ENCODE data around the gene SMTN.
"Not testable (repeated sequence)": the region's sequence is repeated elsewhere in the genome, so short reads cannot be mapped to it uniquely, and the experiment has no call there.

SMTN gene

DNA sequence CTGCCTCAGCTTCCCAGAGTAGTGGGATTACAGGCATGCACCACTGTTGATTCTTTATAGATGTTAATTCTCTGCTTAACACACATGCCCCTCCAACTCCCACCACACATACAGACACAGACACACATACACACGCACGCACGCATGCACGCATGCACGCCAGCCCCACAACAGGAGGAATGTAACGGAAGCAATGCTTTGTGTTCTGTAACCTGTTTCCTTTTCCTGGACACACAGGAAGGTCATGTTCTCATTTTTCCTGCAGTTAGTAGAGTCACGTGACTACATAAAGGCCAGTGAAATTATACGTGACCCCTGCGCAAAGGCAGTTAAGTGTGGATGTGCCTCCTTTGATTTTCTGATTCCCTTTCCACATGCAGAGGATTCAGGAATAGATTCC, 8.0 kb upstream of the SMTN start:
- not testable (repeated sequence) for DNase-seq (ENCODE audit: low spot score)

- DNase-seq (ENCODE audit: low spot score) = not testable (repeated sequence)
These were observed 7.5 kb upstream of the SMTN start for GRCh38 chr22:31073545-31074145.

- no peak for DNase-seq (ENCODE audit: low spot score)
These were observed 5.2 kb upstream of the SMTN start for GRCh38 chr22:31075961-31076360.

DNA sequence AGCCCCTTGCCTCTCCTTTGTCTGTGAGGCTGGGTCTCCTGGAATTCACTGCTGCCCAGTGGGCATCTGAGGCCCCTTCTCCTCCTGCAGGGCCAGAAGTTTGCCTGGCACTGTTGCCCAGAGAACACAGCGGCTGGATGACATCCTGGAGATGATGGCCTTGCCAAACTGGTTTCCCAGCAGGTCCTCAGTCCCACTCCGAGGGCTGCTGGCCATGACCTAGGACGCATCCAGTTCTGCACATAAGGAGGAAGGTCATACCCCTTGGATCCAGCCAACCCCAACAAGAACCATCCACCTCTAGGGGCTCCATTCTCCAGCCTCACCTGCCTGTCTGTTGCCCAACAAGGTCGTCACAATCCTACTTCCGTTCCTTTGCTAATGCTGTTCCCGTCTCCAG, 3.4 kb upstream of the SMTN start:
- DNase-seq (ENCODE audit: low spot score) = no peak

- DNase-seq (ENCODE audit: low spot score) = not testable (repeated sequence)
These were observed 2.7 kb upstream of the SMTN start for GRCh38 chr22:31078389-31078788.

DNA sequence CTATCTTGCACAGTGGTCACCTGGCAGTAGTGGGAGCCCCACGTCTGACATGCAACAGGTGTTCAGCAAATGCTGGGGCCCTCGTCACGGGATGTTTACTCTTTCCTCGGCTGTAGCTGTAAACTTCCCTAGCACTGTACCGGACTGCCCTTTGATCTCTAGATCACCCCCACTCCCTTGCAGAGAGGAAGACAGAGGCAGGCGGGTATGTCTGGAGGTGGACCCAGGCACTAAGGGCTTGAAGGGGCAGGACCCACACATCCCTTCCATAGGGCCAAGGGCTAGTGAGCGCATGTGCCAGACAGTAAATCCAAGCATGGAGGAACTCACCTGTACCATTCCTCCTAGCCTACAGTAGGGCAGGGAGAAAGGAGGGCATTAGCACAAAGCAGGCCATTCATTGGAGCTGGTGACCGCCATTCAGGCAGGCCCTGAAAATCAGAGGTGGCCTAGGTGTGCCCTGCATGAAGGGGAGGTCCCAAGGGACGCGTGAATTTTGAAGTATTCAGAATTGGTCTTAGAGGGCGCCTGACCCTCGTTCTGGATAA, 1.9 kb upstream of the SMTN start:
- DNase-seq (ENCODE audit: low spot score) = no peak

- no peak for DNase-seq (ENCODE audit: low spot score)
These were observed 812 bp upstream of the SMTN start for GRCh38 chr22:31080164-31080847.

GRCh38 chr22:31081963-31082605, 966 bp downstream of the SMTN start:
- DNase-seq (ENCODE audit: low spot score) = no peak

GRCh38 chr22:31082606-31083376, 1.7 kb downstream of the SMTN start:
- no peak for DNase-seq (ENCODE audit: low spot score)

GRCh38 chr22:31083377-31083768, 2.3 kb downstream of the SMTN start:
- no peak for DNase-seq (ENCODE audit: low spot score)

- DNase-seq (ENCODE audit: low spot score) = no peak
These were observed 3.0 kb downstream of the SMTN start for GRCh38 chr22:31083923-31084810.

GRCh38 chr22:31084811-31085492, 3.8 kb downstream of the SMTN start:
- DNase-seq (ENCODE audit: low spot score) = peak; percentile 86

- peak; percentile 90 for DNase-seq (ENCODE audit: low spot score)
These were observed 4.3 kb downstream of the SMTN start for GRCh38 chr22:31085493-31085824.

- DNase-seq (ENCODE audit: low spot score) = no peak
These were observed 4.8 kb downstream of the SMTN start for GRCh38 chr22:31085928-31086327.

GRCh38 chr22:31086703-31087330, 5.7 kb downstream of the SMTN start:
- no peak for DNase-seq (ENCODE audit: low spot score)

DNA sequence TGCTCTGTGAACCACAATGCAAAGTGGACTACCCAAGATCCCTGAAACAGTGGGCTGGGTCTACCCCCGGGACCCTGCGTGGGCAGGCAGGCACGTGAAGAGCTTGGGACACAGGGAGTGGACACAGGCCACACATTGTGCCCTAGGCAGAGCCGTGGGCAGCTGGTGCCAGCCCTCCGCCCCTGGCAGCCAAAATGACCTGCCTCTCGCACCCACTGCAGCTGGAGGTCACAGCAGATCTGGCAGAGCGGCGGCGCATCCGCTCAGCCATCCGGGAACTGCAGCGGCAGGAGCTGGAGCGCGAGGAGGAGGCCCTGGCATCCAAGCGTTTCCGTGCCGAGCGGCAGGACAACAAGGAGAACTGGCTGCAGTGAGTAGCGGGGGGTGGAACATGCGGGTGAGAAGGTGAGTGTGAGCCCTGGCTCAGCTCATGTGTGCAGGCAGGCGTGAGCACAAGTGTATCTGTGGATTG, 6.7 kb downstream of the SMTN start:
- no peak for DNase-seq (ENCODE audit: low spot score)

GRCh38 chr22:31088233-31088986, 7.3 kb downstream of the SMTN start:
- DNase-seq (ENCODE audit: low spot score) = no peak

DNA sequence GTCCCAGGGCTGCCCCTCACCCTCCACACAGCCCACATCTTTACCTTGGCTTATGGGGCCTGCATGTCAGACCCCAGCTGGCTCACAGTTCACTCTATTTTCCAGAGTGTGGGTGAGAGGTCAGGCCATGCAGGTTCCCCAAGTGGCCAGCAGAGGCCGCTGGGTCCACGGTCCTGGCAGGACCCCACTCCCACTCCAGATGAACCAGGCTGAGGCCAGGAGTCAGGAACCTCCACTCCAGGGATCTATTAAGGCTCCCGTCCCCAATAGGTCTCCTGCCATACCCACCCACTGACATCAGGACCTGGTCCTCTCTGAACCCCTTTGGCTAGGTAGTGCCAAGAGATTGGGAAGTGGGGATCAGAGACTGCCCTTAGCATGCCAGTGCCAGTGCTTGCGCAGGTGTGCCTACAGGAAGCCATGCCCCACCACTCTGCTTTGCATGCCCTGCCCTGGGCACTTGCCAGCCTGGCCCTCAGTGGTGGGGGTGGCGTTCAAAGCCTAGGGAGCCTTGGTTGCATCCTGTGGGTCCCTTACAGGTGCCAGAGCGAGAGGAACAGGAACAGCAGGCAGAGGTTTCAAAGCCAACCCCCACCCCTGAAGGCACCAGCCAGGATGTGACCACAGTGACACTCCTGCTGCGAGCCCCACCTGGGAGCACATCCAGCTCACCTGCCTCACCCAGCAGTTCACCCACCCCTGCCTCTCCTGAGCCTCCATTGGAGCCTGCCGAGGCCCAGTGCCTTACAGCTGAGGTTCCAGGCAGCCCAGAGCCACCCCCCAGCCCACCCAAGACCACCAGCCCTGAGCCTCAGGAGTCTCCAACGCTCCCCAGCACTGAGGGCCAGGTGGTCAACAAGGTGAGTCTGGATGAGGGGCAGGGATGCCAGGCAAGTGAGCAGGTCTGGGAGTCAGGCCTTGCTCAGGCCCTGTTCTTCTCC, 8.3 kb downstream of the SMTN start:
- DNase-seq (ENCODE audit: low spot score) = no peak
